SK-N-MC (cell line): ENCODE data around the gene SH3PXD2B.

Experiments used
- EZH2 ChIP-seq: fragments of 200-600 bp; sonication (generic); IDR thresholded peaks from one replicate; pipeline ENCODE4 v1.6.1; 2017; ENCODE audit warnings: antibody characterized with exemption
- POLR2AphosphoS5 ChIP-seq: IDR thresholded peaks from 2 replicates; pipeline ENCODE4 v1.6.1; 2012; ENCODE audit warnings: mild to moderate bottlenecking, low read depth, low read length, borderline replicate concordance

- TF ChIP-seq EZH2 (no peak), POLR2AphosphoS5 (no peak)
Measured at GRCh38 chr5:172280317-172280716, 174.0 kb downstream of the SH3PXD2B start.
